H7 (cell line): ENCODE measurements around the gene TNFRSF18. TPM values are rescaled to one million over a fixed set of nuclear protein-coding genes. Genes with fewer than 3 reads are reported as not detected.

Experiments
- DNase-seq: peaks from one replicate; pipeline ENCODE4 v3.0.0; 2012
- H3K27me3 ChIP-seq: 2 replicates; pipeline ENCODE4 v1.6.0; 2011; ENCODE audit warnings: mild to moderate bottlenecking, low read length; ENCODE audit not compliant: control insufficient read depth, insufficient read depth
- H3K36me3 ChIP-seq: replicated peaks from 2 replicates; pipeline ENCODE4 v1.5.1; 2011; ENCODE audit warnings: low read length; ENCODE audit not compliant: control insufficient read depth, insufficient read depth
- H3K4me3 ChIP-seq: 2 replicates; pipeline ENCODE4 v1.5.1; 2011; ENCODE audit warnings: low read depth, mild to moderate bottlenecking, control low read depth, low read length, moderate library complexity; ENCODE audit not compliant: insufficient read depth
- total RNA-seq: library from RNA; depleted of rRNA; stranded (reverse); fragments of >200 nt; shearing (Covaris generic); gene quantifications from 2 replicates; pipeline ENCODE4 v1.2.3, GENCODE V29; 2014

Gene TNFRSF18
- total RNA-seq, 1 experiment from 2014 or later, result not detected

DNA sequence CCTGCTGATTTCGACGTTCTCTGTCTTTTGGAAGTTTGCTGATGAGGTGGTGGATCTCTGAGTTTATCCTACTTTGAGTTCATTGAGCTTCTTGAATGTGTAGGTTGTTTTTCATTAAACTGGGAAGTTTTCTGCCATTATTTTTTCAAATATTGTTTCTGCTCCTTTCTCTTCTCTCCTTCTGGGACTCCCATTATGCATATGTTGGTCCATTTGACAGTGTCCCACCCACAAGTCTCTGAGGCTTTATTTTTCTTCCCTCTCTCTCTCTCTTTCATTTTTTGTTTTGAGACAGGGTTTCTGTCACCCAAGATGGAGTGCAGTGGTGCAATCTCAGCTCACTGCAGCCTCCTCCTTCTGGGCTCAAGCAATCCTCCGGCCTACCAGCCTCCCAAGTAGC lies 11.7 kb downstream of the TNFRSF18 start:
- Histone ChIP-seq H3K4me3 (no peak overlapping the region), H3K27me3 (no peaks in the 10 kb centered on the region), H3K36me3 (no peaks in the 10 kb centered on the region)
- no peak for DNase-seq

DNA sequence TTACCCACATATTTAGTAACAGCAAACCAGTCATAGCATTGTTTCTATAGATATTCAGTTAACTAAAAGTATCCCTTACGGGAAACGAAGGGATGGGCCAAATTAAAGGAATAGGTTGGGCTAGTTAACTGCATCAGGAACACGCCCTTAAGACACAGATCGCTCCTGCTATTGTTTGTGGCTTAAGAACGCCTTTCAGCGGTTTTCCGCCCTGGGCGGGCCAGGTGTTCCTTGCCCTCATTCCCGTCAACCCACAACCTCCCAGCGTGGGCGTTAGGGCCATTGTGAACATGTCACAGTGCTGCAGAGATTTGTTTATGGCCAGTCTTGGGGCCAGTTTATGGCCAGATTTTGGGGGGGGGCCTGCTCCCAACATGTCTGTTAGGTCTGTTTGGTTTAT lies 14.7 kb downstream of the TNFRSF18 start:
- Histone ChIP-seq H3K4me3 (no peak overlapping the region), H3K36me3 (no peaks in the 10 kb centered on the region), H3K27me3 (no peaks in the 10 kb centered on the region)
- DNase-seq, result no peak

DNA sequence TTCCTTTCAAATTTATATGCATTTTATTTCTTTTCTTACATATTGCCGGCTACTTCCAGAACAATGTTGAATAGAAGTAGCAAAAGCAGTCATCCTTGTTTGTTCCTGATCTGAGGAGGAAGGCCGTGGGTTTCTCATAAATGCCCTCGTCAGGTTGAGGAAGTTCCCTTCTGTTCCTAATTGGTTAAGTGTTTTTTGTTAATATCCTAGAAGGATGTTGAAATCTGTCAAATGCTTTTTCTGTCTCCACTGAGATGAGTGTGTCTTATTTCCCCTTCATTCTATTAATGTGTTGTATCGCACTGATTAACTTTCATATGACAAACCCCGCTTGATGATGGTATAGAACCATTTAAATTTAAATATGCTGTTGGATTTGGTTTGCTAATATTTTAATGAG lies 17.3 kb downstream of the TNFRSF18 start:
- H3K36me3 ChIP-seq, result no peaks in the 10 kb centered on the region
- H3K27me3 ChIP-seq, result no peaks in the 10 kb centered on the region
- H3K4me3 ChIP-seq, result no peak overlapping the region
- no peak for DNase-seq

DNA sequence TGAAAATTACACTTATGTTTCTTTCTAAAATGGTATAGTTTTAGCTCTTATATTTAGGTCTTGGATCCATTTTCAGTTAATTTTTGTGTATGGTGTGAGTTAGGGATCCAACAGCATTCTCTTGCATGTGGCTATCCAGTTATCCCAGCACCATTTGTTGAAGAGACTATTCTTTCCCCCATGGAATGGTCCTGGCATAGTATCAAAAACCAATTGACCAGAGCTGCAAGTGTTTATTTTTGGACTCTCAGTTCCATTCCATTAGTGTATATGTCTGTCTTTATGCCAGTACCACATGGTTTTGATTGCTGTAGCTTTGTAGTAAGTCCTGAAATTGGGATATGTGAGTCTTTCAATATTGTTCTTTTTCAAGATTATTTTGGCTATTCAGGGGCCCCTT lies 18.5 kb downstream of the TNFRSF18 start:
- no peak for DNase-seq
- H3K36me3 ChIP-seq, result no peaks in the 10 kb centered on the region

DNA sequence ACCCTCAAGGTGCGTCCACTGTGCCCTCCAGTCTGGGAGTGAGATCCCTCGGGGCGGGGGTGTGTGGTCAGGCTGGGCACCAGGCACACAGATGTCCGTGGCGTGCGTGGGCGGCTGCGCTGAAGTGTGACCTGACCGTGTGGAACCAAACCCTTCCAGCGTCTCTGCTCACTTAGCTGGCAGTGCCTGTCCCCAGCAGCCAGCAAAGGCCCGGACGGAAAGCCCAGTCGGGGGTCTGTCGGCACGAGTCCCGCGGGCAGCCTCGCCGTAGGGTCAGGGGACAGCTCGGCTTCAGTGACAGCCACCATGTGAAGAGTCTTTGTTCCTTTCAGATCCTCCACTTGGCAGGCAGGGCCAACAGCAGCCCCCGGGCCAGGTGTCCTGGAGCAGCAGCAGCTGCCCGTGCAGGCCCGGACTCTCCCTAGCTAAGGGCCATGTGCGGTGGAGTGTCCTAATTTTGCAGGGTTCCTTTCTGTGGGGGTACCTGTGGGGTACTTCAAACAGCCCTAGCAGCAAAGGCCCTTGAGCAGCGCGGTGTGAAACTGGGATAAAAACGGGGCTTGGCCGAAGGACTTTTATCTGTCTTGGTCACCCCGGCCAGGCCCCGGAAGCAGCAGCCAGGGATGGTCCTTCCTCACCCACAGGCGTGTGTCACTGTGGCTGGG lies 21.2 kb downstream of the TNFRSF18 start:
- H3K4me3 ChIP-seq, result no peak overlapping the region
- peak; percentile 55 for DNase-seq
- no peaks in the 10 kb centered on the region for H3K27me3 ChIP-seq
- H3K36me3 ChIP-seq, result no peaks in the 10 kb centered on the region

More for the DNA sequence above, 18.5 kb downstream of the TNFRSF18 start:
- H3K27me3 ChIP-seq, result no peaks in the 10 kb centered on the region
- H3K4me3 ChIP-seq, result no peak overlapping the region

DNA sequence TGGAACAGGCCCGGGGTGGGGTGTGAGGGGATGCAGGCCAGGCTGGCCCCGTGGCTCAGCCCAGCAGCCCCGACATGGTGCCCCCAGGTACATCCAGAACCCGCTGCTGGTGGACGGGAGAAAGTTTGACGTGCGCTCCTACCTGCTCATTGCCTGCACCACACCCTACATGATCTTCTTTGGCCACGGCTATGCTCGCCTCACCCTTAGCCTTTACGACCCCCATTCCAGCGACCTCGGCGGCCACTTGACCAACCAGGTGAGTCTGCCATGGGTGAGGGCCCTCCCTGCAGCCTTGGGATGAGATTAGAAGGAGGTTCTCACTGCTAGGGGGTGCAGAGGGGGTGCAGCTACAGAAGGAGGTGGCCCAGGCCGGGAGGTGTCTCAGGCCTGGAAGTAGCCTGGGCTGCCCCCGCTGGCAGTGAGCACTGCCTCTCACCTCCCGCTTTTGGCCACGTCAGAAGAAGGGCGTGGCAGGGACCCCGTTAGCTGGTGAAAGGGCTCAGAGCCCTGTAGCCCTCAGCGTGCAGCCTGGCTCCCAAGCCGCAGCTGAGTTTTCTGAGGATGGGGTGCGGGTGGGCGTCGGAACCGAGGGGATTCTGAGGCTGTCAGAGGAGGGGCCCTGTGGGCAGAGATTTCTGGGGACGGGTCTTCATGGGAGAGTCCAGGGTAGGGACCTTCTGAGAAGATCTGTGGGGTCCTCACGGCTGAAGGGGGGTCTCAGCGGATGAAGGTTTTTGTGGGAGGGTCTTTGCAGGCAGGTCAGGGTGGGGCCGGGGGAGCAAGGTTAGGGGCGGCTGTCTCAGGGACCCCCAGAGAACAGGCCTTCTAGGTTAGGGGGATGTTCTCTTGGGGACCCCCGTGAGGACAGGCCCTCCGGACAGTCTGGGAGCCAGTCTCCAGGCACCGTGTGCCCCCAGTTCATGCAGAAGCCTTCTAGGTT lies 22.3 kb downstream of the TNFRSF18 start:
- Histone ChIP-seq H3K4me3 (no peak overlapping the region), H3K36me3 (no peaks in the 10 kb centered on the region), H3K27me3 (no peaks in the 10 kb centered on the region)
- peak; percentile 54 for DNase-seq

DNA sequence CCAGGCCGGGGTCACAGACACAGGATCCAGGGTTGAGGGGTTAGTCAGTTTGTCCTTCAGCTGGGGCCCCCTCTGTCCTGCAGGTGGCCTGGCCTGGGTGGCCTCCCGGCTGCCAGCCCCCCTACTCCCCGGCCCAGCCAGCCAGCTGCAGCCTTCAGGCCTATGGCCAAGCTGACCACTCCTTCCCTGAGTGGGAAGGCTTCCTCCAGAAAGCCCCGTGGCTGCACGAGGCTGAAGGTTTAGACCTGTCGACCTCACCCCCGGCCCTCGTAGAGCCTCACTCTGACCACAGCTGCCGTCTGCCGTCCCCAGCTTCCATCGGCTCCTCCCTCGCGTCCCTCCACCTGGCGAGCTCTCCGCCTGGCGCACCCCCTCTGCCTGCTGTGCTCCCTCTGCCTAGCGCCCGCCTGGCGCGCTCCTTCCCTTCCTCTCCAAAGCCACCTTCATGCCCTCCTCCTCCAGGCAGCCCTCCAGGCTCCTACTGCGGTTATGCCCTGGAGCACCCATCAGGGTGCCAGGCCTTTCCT lies 23.1 kb downstream of the TNFRSF18 start:
- no peaks in the 10 kb centered on the region for H3K27me3 ChIP-seq
- H3K36me3 ChIP-seq, result no peaks in the 10 kb centered on the region
- peak; percentile 66 for DNase-seq
- no peak overlapping the region for H3K4me3 ChIP-seq

DNA sequence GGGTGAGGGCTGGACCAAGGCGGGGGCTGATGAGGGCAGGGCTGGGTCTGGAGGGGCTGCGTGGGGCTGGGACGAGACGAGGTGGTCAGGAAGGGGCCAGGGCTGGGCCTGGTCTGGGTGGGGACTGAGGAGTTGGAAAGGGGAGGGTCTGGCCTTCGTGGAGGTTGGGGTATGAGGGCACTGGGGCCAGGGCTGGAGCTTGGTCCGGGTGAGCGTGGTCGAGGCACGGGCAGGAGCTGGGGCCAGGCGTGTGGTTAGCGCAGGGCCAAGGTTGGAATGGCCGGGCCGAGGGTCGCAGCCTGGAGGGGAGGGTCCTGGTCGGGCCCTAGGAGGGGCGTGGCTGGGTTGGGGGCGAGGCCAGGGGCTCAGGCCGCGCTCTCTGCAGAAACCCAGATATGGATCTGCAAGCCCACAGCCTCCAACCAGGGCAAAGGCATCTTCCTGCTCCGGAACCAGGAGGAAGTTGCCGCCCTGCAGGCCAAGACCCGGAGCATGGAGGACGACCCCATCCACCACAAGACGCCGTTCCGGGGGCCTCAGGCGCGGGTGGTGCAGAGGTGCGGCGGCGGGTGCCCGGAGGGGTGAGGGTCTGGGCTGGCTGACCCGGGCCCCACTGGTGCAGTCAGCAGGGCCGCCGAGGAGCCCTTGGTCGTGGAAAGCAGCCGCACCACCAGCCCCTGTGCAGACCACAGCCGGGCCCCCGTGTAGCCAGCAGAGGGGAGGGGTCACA lies 23.7 kb downstream of the TNFRSF18 start:
- Histone ChIP-seq H3K4me3 (no peak overlapping the region), H3K27me3 (no peaks in the 10 kb centered on the region), H3K36me3 (no peaks in the 10 kb centered on the region)
- peak; percentile 80 for DNase-seq

DNA sequence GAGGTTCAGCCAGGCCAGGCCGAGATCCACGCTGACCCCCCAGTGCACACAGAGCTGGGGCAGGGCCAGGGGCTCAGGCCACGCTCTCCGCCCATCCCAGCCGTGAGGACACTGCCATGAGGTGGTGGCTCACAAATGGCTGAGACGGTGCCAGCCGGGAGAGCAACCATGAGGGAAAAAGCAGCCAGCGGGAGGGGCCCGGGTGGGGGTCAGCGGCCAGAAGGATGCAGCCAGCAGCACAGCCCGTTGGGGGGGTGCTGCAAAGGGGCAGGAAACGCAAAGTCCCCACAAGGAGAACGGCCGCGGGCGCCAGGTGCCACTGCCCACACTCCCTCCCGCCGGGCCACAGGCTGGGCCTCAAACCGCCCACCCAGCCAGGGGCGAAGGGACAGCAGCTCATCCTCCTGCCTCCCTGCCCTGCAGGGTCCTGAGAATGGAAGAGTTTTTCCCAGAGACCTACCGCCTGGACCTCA lies 24.4 kb downstream of the TNFRSF18 start:
- peak; percentile 70 for DNase-seq

DNA sequence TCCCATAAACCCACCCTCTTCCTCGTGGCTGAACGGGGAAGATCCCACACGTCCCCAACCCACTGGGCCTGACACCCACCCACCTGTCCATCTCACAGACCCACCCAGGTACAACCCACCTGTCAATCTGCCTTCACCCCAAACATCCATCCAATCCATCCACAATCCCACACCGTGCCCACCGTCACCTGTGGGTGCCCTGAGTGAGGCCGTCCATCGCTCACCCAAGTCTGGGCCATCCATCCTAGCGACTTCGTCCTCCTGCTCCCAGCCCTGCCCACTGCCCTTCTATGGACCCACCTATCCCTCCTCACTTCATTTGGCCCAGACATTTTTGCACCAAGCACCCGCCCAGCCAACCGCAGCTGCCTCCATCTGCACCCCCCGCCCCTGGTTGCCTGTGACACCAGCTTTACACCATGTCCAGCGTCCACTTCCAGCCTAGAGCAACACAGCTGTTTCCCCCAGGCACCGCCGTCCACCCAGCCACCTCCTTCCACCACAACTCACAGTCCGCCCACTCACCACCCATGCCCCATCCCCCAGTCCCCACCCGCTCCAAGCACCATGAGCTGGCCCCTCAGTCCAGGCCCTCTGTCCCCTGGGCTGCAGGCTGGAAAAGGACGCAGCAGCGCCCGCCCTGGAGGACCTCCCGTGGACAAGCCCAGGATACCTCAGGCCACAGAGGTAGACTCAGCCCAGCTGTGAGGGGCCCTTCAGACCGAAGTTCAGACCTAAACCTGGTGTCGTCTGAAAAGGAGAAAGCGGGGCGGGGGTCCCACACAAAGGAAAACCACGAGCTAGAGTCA lies 25.1 kb downstream of the TNFRSF18 start:
- Histone ChIP-seq H3K36me3 (no peaks in the 10 kb centered on the region), H3K4me3 (no peak overlapping the region), H3K27me3 (no peaks in the 10 kb centered on the region)
- DNase-seq, result peak; percentile 64

More for the DNA sequence above, 24.4 kb downstream of the TNFRSF18 start:
- Histone ChIP-seq H3K36me3 (no peaks in the 10 kb centered on the region), H3K27me3 (no peaks in the 10 kb centered on the region), H3K4me3 (no peak overlapping the region)

DNA sequence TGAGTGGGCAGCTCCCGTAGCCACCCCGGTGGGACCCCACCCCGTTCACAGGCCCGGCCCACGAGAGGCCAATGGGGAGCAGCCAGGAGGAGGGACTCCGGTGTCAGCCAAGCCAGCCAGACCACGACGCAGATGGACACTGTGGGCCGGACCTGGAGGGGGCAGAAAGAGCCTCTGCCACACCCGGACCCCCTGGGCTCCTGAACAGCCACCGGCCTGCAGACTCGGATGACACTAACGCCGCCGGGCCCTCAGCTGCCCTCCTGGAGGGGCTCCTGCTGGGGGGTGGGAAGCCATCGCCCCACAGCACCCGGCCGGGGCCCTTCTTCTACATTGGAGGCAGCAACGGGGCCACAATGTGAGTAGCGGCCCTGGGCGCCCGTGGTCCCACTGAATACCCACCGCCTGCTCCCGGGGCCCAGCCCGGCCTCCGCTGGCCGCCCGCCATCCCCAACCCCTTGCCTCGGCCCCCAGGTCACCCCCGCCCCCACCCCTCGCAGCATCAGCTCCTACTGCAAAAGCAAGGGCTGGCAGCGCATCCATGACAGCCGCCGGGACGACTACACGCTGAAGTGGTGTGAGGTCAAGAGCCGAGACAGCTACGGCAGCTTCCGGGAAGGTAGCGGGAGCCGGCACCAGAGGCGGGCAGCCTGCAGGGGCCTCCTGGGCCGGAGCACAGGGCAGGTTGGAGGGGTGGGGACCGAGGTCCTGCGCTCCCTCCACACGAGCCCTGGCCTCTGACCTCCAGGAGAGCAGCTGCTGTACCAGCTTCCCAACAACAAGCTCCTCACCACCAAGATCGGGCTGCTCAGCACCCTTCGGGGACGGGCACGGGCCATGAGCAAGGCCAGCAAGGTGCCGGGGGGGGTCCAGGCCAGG lies 26.2 kb downstream of the TNFRSF18 start:
- no peaks in the 10 kb centered on the region for H3K36me3 ChIP-seq
- no peaks in the 10 kb centered on the region for H3K27me3 ChIP-seq
- peak; percentile 74 for DNase-seq
- no peak overlapping the region for H3K4me3 ChIP-seq

DNA sequence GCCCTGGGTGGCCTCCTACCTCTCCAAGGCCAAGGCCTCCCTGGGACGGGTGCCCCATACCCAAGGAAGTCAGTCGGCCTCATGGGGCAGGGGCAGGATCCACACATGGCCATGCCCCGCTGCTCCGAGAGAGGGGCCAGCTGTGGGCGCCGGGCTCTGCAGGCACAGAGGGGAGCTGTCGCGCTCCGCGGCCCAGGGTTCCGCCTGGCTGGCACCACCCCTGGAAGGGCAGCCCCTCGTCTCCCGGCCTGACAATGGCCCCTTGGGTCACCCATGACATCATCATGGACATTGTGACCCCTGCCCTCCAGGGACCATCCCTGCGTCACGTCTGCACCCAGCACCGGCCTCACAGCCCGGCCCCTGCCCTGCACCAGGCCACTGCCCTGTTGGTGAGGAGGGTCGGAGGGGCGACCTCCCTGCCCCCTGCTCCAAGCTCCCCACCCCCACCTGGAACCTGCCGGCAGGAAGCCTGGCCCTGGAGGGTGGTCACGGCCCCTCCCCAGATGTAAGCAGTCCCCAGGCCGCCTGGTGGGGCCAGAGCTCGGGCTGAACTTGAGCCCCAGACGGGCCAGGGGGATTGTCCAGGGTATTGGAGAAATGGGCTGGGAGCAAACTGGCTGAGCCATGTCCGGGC lies 26.9 kb downstream of the TNFRSF18 start:
- Histone ChIP-seq H3K27me3 (no peaks in the 10 kb centered on the region), H3K36me3 (no peaks in the 10 kb centered on the region), H3K4me3 (no peak overlapping the region)
- peak; percentile 60 for DNase-seq
